ENCODE measurements around the gene PRSS50. TPM values are rescaled to one million over a fixed set of nuclear protein-coding genes. Genes with fewer than 3 reads are reported as not detected.

The PRSS50 gene
- total RNA-seq, 1 experiment from 2014 or later, result not detected

DNA sequence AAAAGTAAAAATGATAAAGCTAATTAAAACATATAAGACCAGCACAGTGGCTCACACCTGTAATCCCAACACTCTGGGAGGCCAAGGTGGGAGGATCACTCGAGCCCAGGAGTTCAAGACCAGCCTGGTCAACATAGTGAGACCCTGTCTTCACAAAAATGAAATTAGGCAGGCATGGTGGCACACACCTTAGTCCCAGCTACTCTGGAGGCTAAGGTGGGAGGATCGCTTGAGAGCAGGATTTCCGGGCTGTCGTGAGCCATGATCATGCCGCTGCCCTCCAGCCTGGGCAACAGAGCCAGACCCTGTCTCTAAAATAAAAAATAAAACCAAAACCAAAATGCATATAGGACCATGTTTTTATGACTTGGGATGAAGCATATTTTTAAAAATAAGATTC is 4.8 kb upstream of the PRSS50 start:
- H3K4me1 Mint-ChIP-seq (ENCODE audit: low read depth, unreplicated experiment), result no peaks in the 10 kb centered on the region
- no peak overlapping the region for H3K4me3 Mint-ChIP-seq (ENCODE audit: low read depth, unreplicated experiment)
- CTCF ChIA-PET, result no interaction called here
- H3K9me3 Mint-ChIP-seq (ENCODE audit: low read depth, unreplicated experiment), result no peaks in the 10 kb centered on the region
- no peaks in the 10 kb centered on the region for H3K36me3 Mint-ChIP-seq (ENCODE audit: insufficient read depth, unreplicated experiment)
- TF ChIP-seq, protein P1, sequence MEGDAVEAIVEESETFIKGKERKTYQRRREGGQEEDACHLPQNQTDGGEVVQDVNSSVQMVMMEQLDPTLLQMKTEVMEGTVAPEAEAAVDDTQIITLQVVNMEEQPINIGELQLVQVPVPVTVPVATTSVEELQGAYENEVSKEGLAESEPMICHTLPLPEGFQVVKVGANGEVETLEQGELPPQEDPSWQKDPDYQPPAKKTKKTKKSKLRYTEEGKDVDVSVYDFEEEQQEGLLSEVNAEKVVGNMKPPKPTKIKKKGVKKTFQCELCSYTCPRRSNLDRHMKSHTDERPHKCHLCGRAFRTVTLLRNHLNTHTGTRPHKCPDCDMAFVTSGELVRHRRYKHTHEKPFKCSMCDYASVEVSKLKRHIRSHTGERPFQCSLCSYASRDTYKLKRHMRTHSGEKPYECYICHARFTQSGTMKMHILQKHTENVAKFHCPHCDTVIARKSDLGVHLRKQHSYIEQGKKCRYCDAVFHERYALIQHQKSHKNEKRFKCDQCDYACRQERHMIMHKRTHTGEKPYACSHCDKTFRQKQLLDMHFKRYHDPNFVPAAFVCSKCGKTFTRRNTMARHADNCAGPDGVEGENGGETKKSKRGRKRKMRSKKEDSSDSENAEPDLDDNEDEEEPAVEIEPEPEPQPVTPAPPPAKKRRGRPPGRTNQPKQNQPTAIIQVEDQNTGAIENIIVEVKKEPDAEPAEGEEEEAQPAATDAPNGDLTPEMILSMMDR (IDR thresholded peaks at IDR 0.05; ENCODE audit: unreplicated experiment), result no peak
- intact Hi-C loops (cut with micrococcal nuclease; ENCODE audit: unreplicated experiment), result no loop called here
- H3K27ac Mint-ChIP-seq (ENCODE audit: unreplicated experiment), result no peak overlapping the region
- no peak for DNase-seq
- BruUV-seq (replicated peaks), result no TSS peak
- no peaks in the 10 kb centered on the region for H3K27me3 Mint-ChIP-seq (ENCODE audit: unreplicated experiment)

DNA sequence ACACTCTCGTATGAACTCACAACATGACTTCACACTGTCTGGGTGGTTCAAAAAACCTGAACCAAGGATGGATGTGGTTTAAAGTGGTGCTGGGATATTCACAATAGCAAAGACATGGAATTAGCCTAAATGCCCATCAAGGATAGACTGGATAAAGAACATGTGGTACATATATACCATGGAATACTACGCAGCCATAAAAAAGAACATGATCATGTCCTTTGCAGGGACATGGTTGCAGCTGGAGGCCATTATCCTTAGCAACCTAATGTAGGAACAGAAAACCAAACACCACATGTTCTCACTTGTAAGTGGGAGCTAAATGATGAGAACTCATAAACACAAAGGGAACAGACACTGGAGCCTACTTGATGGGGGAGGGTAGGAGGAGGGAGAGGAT is 3.3 kb upstream of the PRSS50 start:
- CTCF ChIA-PET, result no interaction called here
- Mint-ChIP-seq H3K36me3 (ENCODE audit: insufficient read depth, unreplicated experiment) (no peaks in the 10 kb centered on the region), H3K27ac (ENCODE audit: unreplicated experiment) (no peak overlapping the region), H3K4me3 (ENCODE audit: low read depth, unreplicated experiment) (no peak overlapping the region), H3K27me3 (ENCODE audit: unreplicated experiment) (peaks cover 7% of the 10 kb centered on the region), H3K4me1 (ENCODE audit: low read depth, unreplicated experiment) (no peaks in the 10 kb centered on the region), H3K9me3 (ENCODE audit: low read depth, unreplicated experiment) (no peaks in the 10 kb centered on the region)
- TF ChIP-seq, protein P1 (IDR thresholded peaks at IDR 0.05; ENCODE audit: unreplicated experiment), result no peak
- intact Hi-C loops (cut with micrococcal nuclease; ENCODE audit: unreplicated experiment), result no loop called here
- DNase-seq, result no peak
- no TSS peak for BruUV-seq (replicated peaks)

DNA sequence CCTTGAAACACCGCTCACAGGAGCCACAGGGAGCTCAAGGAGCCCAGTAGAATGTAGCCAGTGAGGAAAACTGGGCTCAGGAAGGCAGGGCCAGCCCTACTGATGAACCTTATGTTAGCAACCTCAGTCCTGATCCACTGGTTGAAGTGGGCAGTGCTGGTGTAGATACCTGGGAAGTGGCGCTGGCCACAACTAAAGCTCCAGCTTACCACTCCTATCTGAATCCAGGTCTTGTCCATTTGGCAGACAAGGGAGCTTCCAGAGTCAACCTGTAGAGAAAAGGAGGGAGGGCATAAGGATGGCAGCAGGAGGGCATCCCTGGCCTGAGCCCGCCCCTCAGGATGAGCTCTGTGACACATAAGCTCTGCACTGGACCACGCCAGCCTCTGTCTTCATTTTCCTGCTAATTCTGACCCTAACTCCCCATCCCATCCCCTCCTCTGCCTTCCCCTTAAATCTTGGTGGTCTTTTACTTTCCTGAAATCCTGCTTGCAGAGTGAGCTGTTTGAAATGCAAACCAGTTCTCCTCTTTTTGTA is 2.1 kb upstream of the PRSS50 start:
- intact Hi-C loops (cut with micrococcal nuclease; ENCODE audit: unreplicated experiment), result no loop called here
- TF ChIP-seq, protein P1 (IDR thresholded peaks at IDR 0.05; ENCODE audit: unreplicated experiment), result no peak
- no peaks in the 10 kb centered on the region for H3K9me3 Mint-ChIP-seq (ENCODE audit: low read depth, unreplicated experiment)

DNA sequence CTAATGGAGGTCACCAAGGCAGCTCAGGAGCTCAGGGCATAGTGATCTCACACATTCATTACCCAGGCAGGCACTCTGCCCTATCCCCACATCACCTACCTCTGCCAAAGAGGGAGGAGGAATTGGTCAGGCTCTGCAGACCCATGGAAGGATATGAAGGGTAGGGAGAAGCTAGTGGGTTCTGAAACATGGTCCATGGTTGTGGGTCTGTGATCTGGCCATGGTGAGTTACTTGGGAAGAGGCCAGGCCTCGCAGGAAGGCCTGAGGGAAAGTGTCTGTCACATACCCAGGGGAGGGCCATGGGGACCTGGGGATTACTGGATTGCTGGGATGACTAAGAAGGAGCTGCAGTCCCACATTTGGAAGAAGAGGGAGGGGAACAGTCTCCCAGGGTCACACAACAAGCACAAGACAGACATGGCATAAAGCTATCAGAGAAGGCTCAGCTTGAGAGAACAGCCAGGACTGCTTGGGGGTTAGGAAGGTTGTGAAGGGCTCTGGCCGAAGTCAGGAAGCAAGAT is 1.4 kb upstream of the PRSS50 start:
- no peak for DNase-seq
- no peak overlapping the region for H3K27ac Mint-ChIP-seq (ENCODE audit: unreplicated experiment)
- peaks cover 13% of the 10 kb centered on the region for H3K27me3 Mint-ChIP-seq (ENCODE audit: unreplicated experiment)
- intact Hi-C loops (cut with micrococcal nuclease; ENCODE audit: unreplicated experiment), result no loop called here
- H3K36me3 Mint-ChIP-seq (ENCODE audit: insufficient read depth, unreplicated experiment), result no peaks in the 10 kb centered on the region
- TF ChIP-seq, protein P1 (IDR thresholded peaks at IDR 0.05; ENCODE audit: unreplicated experiment), result no peak
- no TSS peak for BruUV-seq (replicated peaks)
- no peaks in the 10 kb centered on the region for H3K9me3 Mint-ChIP-seq (ENCODE audit: low read depth, unreplicated experiment)
- no peaks in the 10 kb centered on the region for H3K4me1 Mint-ChIP-seq (ENCODE audit: low read depth, unreplicated experiment)
- H3K4me3 Mint-ChIP-seq (ENCODE audit: low read depth, unreplicated experiment), result no peak overlapping the region
- CTCF ChIA-PET, result no interaction called here

More for the DNA sequence above, 2.1 kb upstream of the PRSS50 start:
- BruUV-seq (replicated peaks), result no TSS peak
- no peak for DNase-seq
- H3K4me3 Mint-ChIP-seq (ENCODE audit: low read depth, unreplicated experiment), result no peak overlapping the region
- H3K27me3 Mint-ChIP-seq (ENCODE audit: unreplicated experiment), result peaks cover 13% of the 10 kb centered on the region
- CTCF ChIA-PET, result interaction anchor here (0.5 to 0.6 kb wide), 2 partner anchors 9 to 173 kb away, joined by 4 read pairs; no protein-coding TSS in a partner anchor
- no peaks in the 10 kb centered on the region for H3K36me3 Mint-ChIP-seq (ENCODE audit: insufficient read depth, unreplicated experiment)
- H3K4me1 Mint-ChIP-seq (ENCODE audit: low read depth, unreplicated experiment), result no peaks in the 10 kb centered on the region
- H3K27ac Mint-ChIP-seq (ENCODE audit: unreplicated experiment), result no peak overlapping the region

Data from Calu3 (cell line).